Activated naive CD4-positive, alpha-beta T cell treated with anti-CD3 and anti-CD28 coated beads, Interleukin-2, amount 50 U/mL, for 72 hours (primary cell): ENCODE results near the gene HMCN1. TPM values are rescaled to one million over a fixed set of nuclear protein-coding genes. Genes with fewer than 3 reads are reported as not detected.
A peak's percentile ranks its signal among the peaks of the same experiment; 100 is the strongest.

Experiments
- ATAC-seq, 2 donors: fragments of 150-1000 bp; cut with Tn5 transposase; 2 replicates each; pipeline ENCODE4 v1.10.0; 2021; ENCODE audit warnings: mild to moderate bottlenecking in 2 of 2, moderate library complexity in 2 of 2
- DNase-seq, 2 donors: peaks; one replicate each; pipeline ENCODE4 v3.0.0; 2021 to 2022; ENCODE audit warnings: low spot score in 2 of 2
- H3K27ac Mint-ChIP-seq, 2 donors: one replicate each; pipeline ENCODE4 v1.8.0; 2022; ENCODE audit warnings: mild to moderate bottlenecking in 2 of 2, mixed read lengths in 2 of 2
- H3K36me3 Mint-ChIP-seq, 2 donors: one replicate each; pipeline ENCODE4 v1.8.0; 2022; ENCODE audit warnings: mixed read lengths in 2 of 2
- H3K9me3 Mint-ChIP-seq, 2 donors: one replicate each; pipeline ENCODE4 v1.8.0; 2022; ENCODE audit warnings: mixed read lengths in 2 of 2
- total RNA-seq, 2 donors: library from RNA; stranded (reverse); gene quantifications; one replicate each; pipeline ENCODE4 v1.2.3, GENCODE V29; 2022

The HMCN1 gene
- total RNA-seq, 2 donors from 2014 or later: 0.14 TPM; not detected in 1

DNA sequence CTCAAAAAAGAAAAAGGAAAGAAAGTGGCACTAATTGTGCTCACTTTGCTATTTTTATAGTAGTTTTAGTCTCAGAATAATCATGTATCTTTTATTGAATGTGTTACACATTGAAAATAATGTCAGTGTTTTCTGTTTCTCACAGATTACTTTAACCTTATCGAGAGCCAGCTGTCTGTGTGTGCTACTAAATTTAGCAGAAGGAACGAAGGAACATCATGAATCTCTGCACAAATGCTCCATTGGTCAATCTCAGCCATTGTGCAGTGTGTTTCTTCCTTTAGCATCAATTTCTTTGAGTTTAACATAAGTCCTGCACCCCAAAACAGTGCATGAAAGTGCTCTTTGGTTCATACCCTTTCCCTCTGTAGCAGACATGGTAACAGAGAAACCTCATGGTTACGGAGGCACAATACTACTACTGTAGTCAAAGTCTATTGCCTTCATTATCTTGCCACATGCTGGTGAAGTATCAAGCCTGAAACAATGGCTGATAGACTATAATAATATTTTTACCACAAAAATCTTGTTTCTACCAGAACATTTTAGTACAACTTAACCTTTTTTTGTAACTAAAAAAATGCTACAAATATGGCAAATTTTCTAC, 310.0 kb downstream of the HMCN1 start:
- Mint-ChIP-seq H3K27ac (no peak overlapping the region), H3K36me3 (no peaks in the 10 kb centered on the region), H3K9me3 (no peaks in the 10 kb centered on the region)
- DNase-seq (no peak), ATAC-seq (no peak)

DNA sequence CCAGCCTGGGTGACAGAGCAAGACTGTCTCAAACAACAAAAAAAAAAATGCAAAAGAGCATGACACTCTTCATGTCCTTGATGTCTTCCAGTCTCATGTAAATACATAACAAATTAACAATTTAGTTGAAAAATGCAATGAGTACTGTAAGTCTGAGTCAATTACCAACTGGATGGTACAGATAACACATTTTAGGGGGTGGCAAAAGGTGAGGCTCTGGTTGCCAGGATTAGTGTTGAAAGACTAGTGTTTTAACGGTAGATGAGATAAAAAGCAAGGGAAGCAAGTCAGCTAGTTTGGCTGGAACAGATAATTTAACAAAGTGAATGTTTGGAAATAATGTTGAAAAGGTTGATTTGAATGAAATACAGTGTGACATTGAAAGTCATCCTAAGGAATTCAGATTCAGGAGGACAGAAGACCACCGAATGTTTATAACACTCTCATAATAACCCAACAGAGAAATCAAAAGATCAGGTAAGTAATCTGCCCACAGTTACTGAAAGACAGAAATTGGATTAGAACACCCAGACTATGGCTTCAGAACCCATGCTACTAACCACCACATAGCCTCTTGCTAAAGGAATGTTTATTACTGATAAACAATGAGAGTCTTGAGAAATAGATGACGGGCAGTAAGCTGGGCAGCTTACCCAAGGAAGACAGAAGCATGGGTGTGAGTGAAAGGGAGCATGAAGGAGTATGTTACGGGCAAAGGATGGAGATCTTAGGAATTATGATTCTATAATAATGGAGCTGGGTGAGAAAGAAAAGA, 312.4 kb downstream of the HMCN1 start:
- no peak overlapping the region for H3K27ac Mint-ChIP-seq
- H3K36me3 Mint-ChIP-seq: no peaks in the 10 kb centered on the region
- no peaks in the 10 kb centered on the region for H3K9me3 Mint-ChIP-seq

DNA sequence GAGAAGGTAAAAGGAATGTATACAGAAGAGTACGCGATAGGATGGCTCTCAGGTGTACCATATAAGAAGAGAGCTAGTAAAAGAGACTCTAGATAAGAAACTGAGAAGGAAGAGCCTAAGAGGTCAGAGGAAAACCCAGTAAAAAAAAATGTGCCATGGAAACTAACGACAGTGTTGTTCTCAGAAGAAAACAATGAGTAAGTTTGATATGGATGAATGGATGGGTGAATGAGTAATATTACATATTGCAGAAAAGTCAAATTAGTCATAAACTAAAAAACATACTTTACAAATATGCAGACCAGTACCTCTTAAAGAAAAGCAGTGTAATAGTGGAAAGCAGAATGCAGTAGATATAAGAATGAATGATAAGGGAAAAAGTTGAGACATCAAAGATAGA, 316.2 kb downstream of the HMCN1 start:
- ATAC-seq: peak; percentile 9 to 92
- no peaks in the 10 kb centered on the region for H3K9me3 Mint-ChIP-seq
- H3K27ac Mint-ChIP-seq: no peak overlapping the region
- DNase-seq: no peak
- H3K36me3 Mint-ChIP-seq: no peaks in the 10 kb centered on the region

More for the DNA sequence above, 312.4 kb downstream of the HMCN1 start:
- ATAC-seq (no peak), DNase-seq (no peak)

DNA sequence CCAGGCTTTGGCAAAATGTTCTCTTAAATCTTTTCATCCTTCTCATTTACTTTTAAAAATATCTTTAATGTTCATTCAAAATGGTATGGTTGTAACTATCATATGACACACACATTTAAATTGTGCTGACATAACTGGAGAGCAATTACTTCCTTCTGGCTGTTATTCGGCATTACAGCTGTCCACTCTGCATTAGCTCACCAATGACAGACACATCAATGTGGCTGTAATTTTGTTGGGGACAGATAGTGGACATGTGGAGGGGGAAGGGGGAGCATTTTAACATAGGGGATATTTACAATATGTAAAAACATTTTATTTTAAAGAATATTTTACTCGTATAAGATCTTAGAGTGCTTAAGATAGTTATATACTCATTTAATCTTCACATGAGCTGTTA, 319.8 kb downstream of the HMCN1 start:
- DNase-seq (no peak), ATAC-seq (no peak)
- Mint-ChIP-seq H3K36me3 (no peaks in the 10 kb centered on the region), H3K9me3 (no peaks in the 10 kb centered on the region), H3K27ac (no peak overlapping the region)

DNA sequence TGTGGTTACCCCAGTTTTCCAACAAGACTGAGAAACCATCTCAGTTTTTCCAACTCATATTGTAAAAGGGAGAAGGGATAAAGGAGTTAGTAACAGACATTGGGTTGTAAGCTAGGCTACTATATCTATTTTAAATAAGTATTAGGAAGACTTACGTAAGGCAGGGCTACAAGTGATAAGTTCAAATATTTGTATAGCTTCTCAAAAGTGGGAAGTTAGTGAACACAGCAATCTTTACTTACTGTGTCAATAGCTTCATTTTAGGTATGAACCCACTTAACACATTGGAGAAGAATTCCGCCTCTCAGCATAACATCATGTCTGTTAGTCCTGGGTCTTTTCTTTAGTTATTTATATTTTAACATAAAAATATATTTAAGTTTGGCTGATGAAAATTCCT, 320.7 kb downstream of the HMCN1 start:
- no peak overlapping the region for H3K27ac Mint-ChIP-seq
- no peaks in the 10 kb centered on the region for H3K36me3 Mint-ChIP-seq
- ATAC-seq (no peak), DNase-seq (no peak)
- no peaks in the 10 kb centered on the region for H3K9me3 Mint-ChIP-seq

DNA sequence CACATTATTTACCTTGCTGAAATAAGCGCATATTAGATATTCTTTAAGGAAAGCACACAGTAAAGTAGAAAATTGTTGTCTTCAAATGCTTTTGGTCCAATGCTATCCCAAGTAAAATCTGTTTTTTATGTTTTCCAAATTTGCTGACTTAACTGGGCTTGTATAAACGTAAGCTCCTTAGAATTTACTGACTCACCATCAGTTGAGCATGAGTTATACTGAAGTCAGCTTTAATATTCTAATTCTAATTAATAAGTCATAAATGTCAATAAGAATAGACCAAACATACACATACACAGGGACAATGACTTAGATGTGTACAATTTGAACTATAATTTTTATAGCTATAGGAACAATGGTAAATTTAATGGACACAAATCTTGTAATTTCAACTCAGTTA, 321.7 kb downstream of the HMCN1 start:
- no peaks in the 10 kb centered on the region for H3K36me3 Mint-ChIP-seq
- no peak for DNase-seq

DNA sequence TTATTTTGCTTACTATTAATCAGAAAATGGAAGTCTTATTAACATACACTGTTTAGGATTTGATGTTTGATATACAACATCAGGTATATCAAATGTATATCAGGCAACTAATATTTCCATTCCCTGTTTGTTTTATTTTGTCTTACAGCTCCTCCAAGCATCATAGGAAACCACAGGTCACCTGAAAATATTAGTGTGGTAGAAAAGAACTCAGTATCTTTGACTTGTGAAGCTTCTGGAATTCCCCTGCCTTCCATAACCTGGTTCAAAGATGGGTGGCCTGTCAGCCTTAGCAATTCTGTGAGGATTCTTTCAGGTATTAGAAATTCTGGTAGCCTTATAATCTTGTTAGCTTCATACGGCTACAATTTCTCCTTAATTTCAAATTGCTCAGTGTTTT, 322.9 kb downstream of the HMCN1 start:
- no peak for ATAC-seq
- Mint-ChIP-seq H3K9me3 (no peaks in the 10 kb centered on the region), H3K36me3 (no peaks in the 10 kb centered on the region), H3K27ac (no peak overlapping the region)
- no peak for DNase-seq

More for the DNA sequence above, 321.7 kb downstream of the HMCN1 start:
- Mint-ChIP-seq H3K27ac (no peak overlapping the region), H3K9me3 (no peaks in the 10 kb centered on the region)
- ATAC-seq: no peak

DNA sequence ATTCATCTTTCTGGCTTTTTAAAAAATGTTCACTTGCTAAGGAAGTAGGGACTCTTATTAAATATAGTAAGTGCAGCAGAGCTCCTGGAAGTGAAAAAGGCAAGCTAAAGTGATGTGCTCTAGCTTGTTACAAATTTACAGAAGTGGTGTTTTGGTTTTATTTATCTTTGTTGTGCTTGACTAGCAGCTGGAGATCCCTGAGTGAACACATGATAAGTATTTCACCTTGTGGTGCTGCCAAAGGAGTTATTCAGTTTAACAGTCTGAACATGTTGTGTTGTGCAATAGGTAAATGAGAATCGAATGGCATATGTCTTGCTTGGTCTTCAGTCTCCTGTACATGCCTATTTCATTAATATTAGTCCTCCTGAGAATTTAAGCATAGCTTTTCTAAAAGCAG, 325.1 kb downstream of the HMCN1 start:
- H3K27ac Mint-ChIP-seq: no peak overlapping the region
- DNase-seq (no peak), ATAC-seq (no peak)
- H3K9me3 Mint-ChIP-seq: no peaks in the 10 kb centered on the region
- no peaks in the 10 kb centered on the region for H3K36me3 Mint-ChIP-seq

DNA sequence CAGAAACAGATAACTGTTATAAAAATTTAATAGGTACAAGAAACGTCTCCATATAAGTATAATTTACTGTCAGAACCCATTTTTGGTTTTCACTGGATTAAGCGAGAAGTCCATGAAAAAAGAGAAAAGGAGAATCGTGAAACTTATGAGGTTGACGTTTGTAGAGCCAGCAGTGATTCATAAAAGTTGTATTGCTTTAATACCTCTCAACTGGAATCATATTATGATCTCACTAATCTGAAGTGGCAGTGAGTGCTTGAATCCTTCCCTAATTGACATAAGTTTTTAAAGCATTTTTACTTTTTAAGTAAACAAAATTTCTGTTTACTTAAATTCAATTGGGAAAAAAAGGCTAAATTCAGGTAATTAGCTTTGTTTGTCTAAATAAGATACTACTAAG, 325.6 kb downstream of the HMCN1 start:
- no peak for ATAC-seq
- Mint-ChIP-seq H3K9me3 (no peaks in the 10 kb centered on the region), H3K36me3 (no peaks in the 10 kb centered on the region), H3K27ac (no peak overlapping the region)
- no peak for DNase-seq

DNA sequence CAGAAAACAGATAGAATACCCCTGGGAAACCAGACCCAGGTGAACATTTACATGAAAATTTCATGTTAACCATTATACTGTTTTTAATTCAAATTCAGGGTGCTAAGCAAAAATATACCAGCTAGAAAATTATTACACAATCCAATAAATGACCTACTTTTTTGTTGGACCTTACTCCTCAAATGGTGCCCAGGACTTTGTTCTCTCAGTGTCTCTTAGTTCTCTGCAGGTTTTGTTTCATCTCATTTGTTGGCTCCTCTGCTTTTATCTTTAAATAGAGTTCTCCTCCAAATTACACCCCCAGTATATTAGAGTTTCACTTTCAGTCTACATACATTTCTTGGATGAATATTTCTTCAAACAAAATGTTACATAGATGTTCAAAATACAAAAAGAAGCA, 326.0 kb downstream of the HMCN1 start:
- Mint-ChIP-seq H3K36me3 (no peaks in the 10 kb centered on the region), H3K9me3 (no peaks in the 10 kb centered on the region), H3K27ac (no peak overlapping the region)
- no peak for ATAC-seq
- DNase-seq: no peak

DNA sequence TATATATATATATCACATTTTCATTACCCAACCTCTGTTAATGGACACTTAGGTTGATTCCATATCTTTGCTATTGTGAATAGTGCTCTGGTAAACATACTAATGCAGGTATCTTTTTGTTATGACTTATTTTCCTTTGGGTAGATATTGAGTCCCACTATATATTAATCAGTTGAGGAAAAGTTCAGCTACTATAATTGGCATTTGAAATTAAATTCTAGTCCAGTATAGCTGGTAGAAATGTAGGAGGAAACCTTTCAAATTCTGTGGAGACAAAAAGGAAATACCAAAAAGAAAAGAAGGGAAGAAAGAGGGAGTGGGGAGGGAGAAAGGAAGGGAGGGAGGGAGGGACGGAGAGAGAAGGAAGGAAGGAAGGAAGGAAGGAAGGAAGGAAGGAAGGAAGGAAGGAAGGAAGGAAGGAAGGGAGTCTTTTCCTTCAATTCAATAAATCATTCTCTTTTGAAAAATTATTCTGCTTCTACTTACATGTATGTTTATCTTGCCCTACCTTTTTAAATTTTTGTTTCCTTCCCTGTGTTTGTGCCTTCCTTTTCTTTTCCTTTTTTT, 329.0 kb downstream of the HMCN1 start:
- Mint-ChIP-seq H3K27ac (no peak overlapping the region), H3K36me3 (no peaks in the 10 kb centered on the region), H3K9me3 (no peaks in the 10 kb centered on the region)
- DNase-seq (no peak), ATAC-seq (no peak)

DNA sequence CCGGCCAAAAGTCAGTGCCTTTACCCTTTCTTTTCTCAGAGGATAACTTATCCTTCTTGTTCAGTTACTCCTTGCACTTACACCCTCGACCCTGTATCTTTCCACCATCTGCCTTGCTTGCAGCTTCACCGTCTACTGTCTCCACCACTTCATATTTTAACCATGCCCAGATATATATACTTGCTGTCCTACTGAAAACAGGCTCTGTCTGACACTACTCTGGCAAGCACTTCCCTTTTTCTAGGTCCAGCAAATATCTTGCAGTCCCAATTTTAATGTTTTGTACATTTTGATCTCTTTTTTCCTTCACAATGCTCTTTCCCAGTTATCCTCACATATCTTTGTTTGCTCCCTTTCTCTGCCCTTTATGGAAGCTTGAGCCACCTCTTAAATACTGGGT, 332.2 kb downstream of the HMCN1 start:
- no peaks in the 10 kb centered on the region for H3K36me3 Mint-ChIP-seq
- no peak for DNase-seq

DNA sequence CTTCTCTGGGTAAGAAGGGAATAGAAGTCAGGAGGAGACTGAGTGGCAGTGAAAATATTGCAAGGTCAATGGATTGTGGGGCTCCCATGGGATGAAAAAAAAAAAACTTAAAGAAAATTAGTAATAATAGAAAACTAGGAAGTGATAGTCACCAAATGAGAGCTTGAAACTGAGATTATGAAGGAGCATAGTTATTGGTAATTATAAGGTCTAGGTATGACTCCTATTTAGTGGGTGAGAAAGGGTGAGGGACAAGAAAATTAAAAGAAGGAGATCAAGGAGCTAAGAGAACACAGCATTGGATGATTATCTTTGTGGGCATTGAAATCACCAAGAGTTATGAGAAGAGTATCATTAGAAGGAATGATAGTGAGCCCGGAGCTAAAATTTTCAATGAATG, 339.5 kb downstream of the HMCN1 start:
- H3K27ac Mint-ChIP-seq: no peak overlapping the region
- no peaks in the 10 kb centered on the region for H3K9me3 Mint-ChIP-seq
- ATAC-seq: no peak
- DNase-seq: no peak
- no peaks in the 10 kb centered on the region for H3K36me3 Mint-ChIP-seq

More for the DNA sequence above, 332.2 kb downstream of the HMCN1 start:
- ATAC-seq: no peak
- no peaks in the 10 kb centered on the region for H3K9me3 Mint-ChIP-seq
- H3K27ac Mint-ChIP-seq: no peak overlapping the region

DNA sequence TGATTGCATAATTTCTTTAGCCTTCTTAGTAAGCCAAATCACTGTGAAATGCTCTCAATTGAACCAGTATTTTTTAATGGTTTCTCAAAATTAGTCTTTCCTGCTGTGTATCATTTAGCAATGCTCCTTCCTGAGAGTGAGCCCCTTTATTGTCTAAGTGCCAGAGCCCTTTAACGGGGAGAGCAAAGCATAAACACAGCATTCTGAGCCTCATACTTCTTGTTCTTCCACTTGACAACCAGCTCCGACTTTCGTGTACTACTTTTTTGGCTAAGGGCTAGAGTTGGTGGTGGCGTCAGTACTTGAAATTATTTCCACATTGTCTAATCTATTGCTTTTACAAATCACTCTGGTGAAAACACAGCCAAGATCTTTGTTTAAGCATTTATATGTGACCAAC, 341.8 kb downstream of the HMCN1 start:
- H3K27ac Mint-ChIP-seq: no peak overlapping the region
- ATAC-seq (no peak), DNase-seq (no peak)
- no peaks in the 10 kb centered on the region for H3K36me3 Mint-ChIP-seq
- no peaks in the 10 kb centered on the region for H3K9me3 Mint-ChIP-seq

DNA sequence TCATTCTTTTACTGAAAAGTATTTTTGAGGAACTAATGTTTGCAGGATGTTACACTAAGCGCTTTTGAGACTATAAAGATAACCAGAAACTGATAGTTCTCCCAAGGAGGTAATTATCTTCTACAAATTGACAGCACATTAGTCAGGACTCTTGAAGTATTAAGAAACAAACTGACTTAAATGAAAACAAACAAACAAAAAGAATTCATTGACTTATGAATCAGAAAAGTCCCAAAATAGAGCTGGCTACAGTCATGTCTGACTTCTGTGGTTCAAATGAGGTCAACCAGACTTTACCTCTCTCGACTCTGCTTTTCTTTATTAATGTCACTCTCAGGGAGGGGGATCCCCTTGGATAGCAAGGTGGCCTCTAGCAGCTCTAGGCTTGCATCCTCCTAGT, 344.1 kb downstream of the HMCN1 start:
- H3K27ac Mint-ChIP-seq: no peak overlapping the region
- no peak for DNase-seq
- H3K36me3 Mint-ChIP-seq: no peaks in the 10 kb centered on the region
- H3K9me3 Mint-ChIP-seq: no peaks in the 10 kb centered on the region
- peak in 1 of 2 donors; percentile 96 for ATAC-seq

DNA sequence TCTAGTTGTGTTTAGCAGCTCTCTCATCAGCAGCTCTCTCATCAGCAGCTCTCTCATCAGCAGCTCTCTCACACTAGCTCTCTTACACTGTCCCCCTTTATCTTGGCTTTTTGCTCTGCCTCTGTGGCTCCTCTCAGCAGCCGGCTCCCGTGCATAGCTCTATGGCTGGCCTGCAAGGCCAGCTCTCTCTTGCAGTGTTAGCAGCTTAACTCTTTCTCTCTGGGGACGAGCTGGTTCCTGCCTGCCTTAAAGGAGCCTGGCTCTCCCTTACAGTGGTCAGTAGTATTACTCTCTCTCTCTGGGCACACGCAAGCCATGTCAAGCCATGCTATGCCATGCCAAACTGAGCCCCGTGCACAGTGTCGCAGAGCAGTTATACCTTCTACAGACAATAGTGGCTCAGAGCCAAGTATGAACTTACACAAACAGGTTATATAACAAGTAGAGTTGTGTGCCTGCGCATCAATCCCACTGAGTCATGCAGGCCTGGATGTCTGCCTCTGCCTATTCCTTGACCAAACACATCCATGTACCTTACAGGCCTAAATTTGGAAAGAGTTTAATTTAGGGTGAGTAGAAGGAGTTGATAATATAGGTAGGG, 345.0 kb downstream of the HMCN1 start:
- no peak for DNase-seq
- H3K9me3 Mint-ChIP-seq: no peaks in the 10 kb centered on the region
- ATAC-seq: no peak
- H3K36me3 Mint-ChIP-seq: no peaks in the 10 kb centered on the region
- no peak overlapping the region for H3K27ac Mint-ChIP-seq

DNA sequence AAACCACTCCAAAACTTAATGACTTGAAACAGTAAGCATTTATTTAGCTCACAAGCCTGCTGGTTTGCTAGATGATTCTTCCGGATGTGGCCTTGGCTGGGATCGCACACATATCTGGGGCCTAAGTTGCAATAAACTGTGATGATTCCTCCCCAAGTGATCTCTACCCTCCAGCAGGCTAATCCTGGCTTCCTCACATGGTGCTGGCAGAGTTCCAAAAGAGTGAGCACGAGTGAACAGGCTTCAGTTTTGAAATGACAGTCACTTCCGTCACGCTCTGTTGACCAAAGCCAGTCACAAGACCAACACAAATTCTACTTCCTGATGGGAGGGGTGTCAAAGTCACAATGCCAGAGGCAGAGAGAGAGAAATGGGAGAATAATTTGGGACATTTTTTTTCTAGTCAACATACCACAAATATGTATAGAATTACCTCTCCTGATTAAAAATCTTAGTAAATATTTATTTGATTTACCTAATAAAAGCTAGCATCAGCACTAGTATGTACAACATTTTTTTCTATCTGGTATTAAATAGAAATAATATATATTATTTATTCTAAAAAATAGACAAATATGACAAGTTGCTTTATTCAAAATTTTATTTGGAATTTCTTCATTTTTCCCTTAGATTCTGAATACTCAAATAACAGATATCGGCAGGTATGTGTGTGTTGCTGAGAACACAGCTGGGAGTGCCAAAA, 348.2 kb downstream of the HMCN1 start:
- H3K9me3 Mint-ChIP-seq: no peaks in the 10 kb centered on the region
- H3K27ac Mint-ChIP-seq: no peak overlapping the region
- DNase-seq (peak in 1 of 2 donors; percentile 7), ATAC-seq (no peak)
- H3K36me3 Mint-ChIP-seq: no peaks in the 10 kb centered on the region
